Subcutaneous adipose tissue (tissue), 4 donors: ENCODE results near the gene MAN1A1. TPM values are rescaled to one million over a fixed set of nuclear protein-coding genes. Genes with fewer than 3 reads are reported as not detected.

Experiments used
- CTCF ChIP-seq: fragments of 450-650 bp; IDR thresholded peaks from one replicate; pipeline ENCODE4 v1.5.1; 2016; ENCODE audit warnings: low read depth, mild to moderate bottlenecking, control low read depth, antibody characterized with exemption, moderate library complexity
- total RNA-seq, 4 donors: library from RNA; depleted of rRNA; stranded (reverse); fragments of >200 nt; gene quantifications; one replicate each; pipeline ENCODE4 v1.1.0, GENCODE V29; 2016

MAN1A1 gene
- total RNA-seq, 4 donors from 2014 or later, result 268 to 470 (median 387) TPM

- no peak for TF ChIP-seq CTCF
These were observed 52.5 kb downstream of the MAN1A1 start for GRCh38 chr6:119297049-119297448.

GRCh38 chr6:119296036-119297035 lies 53.2 kb downstream of the MAN1A1 start:
- TF ChIP-seq CTCF, result no peak

- no peak for TF ChIP-seq CTCF
These were observed 54.6 kb downstream of the MAN1A1 start for GRCh38 chr6:119294984-119295383.

GRCh38 chr6:119290306-119290705 lies 59.3 kb downstream of the MAN1A1 start:
- no peak for TF ChIP-seq CTCF

GRCh38 chr6:119289651-119290050 lies 59.9 kb downstream of the MAN1A1 start:
- no peak for TF ChIP-seq CTCF

GRCh38 chr6:119285908-119286625 lies 63.5 kb downstream of the MAN1A1 start:
- no peak for TF ChIP-seq CTCF
